GM12801 (cell line): ENCODE measurements around the gene JMJD7.

Source experiments
- CTCF ChIP-seq: IDR thresholded peaks from one replicate; pipeline ENCODE4 v1.5.1; 2011; ENCODE audit warnings: control low read depth; ENCODE audit not compliant: insufficient read length; ENCODE audit errors: extremely low read depth

Gene JMJD7

DNA sequence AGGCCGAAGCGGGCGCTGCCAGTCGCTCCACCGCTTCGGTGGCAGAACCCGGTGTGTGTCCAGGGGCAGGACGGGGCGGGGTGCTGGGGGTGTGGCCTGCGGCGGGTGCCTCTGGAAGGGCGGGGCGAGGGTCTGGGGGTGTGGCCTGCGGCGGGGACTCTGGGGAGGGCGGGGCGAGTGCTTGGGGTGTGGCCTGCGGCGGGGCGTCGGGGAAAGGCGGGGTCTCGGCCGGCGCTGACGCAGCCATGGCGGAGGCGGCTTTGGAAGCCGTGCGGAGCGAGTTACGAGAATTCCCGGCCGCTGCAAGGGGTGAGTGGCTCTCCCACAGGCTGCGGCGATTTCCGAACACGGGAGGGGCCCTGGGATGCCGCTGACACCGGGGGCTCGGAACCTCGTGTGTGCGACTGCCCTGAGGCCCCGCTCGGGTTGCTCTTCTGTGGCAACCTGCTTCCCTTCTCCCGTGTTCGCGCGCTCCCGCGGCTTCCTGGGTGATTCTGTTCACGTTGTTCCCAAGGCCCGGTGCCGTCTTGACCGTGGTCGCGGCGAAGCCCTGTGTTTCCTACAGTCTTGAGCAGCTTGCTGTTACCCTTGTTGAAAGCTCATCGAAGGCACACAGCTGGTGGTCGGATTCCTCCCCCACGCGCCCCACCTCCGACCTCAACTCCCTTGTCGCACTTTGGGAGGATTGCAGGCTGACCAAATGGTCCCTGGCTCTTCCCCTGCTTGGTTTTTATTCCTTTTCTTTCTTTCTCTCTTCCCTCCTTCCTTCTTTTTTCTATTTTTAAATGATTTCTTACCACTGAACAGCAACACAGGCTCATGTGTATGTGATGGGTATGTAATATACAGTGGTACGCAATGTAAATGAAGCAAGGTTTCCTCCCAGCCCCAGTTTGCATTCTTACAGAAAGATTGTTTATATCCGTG, at the start of gene JMJD7:
JMJD7 (plus strand) TSS at position 213 of the 927 bp plus-strand sequence; CDS start at position 246, 33 bp downstream.
- no peak for TF ChIP-seq CTCF

DNA sequence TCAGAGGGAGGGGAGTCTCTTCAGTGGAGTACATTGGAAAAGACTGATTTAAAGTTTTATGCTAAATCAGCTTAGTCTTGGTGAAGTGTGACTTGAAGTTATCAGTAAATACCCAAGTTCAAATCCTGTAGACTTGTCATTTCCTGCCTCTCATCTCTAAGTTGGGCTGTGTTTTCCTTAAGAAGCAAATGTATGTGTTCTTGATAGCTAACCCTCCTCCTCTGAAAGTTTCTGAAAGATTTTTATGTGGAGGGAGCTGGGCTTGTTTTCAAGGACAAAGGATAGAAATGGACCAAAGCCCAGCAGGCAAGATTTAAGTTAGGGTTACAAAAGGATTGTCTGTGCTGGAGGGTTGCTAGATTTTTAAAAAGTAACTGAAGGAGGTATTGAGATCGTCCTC, 49.4 kb upstream of the JMJD7 start:
- TF ChIP-seq CTCF, result no peak

GRCh38 chr15:41779662-41780157, 48.2 kb upstream of the JMJD7 start:
- TF ChIP-seq CTCF, result no peak

DNA sequence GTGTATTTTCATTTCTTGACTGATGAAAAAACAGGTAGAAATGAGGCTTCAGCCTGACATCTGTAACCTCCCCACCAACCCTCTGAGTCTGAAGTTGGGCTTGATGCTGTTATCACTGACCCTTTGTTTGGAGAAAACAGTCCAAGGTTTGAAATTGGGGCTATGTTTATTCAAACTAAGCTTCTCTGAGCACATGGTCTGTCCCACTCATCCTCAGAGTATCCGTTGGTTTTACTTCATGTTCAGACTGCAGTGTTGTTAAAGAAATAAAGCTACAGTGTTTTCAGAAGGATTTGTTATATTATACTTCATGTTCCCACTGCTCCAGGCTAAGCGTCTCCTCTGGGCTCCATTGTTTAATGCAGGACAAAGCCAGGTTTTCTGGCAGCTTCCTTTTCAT, 47.6 kb upstream of the JMJD7 start:
- TF ChIP-seq CTCF, result no peak

GRCh38 chr15:41780727-41781126, 47.2 kb upstream of the JMJD7 start:
- TF ChIP-seq CTCF, result no peak

- TF ChIP-seq CTCF, result no peak
Measured at GRCh38 chr15:41782371-41783282, 45.3 kb upstream of the JMJD7 start.

DNA sequence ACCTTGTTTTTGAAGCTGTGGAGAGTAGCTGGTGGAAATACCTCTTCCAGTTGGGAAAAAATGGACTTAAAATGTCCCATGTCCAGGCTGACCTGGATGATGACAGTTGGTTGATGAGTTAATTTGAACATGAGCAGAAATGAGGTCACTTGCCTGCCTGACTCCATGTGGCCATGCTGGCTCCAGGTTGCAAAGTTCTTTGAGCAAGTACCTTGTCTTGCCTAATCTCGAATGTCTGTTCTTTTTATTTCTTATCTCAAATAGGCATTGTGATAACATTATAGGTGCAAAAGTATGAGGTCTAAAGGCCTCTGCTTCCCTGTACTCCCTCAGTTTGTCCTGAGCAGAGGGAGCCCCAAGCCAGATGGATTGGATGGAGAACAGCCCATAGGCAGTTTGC, 44.6 kb upstream of the JMJD7 start:
- no peak for TF ChIP-seq CTCF
